Activated B cell treated with CpG ODN at 0.5 μM for 24 hours (primary cell): ENCODE data around the gene SPTBN5. TPM values are rescaled to one million over a fixed set of nuclear protein-coding genes. Genes with fewer than 3 reads are reported as not detected.

ENCODE experiments used
- ATAC-seq: fragments of 200-7000 bp; cut with Tn5 transposase; one replicate; pipeline ENCODE4 v1.10.0; 2021; ENCODE audit warnings: low read depth, mild to moderate bottlenecking, moderate library complexity
- CTCF ChIA-PET: fragments of 350-600 bp; sonication (Branson Sonifier 250); formaldehyde crosslinking; loops from one replicate; lab custom pipeline; 2021; ENCODE audit warnings: antibody characterized with exemption; lab: Charles Lee
- POLR2A ChIA-PET: fragments of 350-600 bp; sonication (Branson Sonifier 250); formaldehyde crosslinking; loops from one replicate; lab custom pipeline; 2021; ENCODE audit warnings: antibody characterized with exemption; lab: Charles Lee
- DNase-seq: peaks from one replicate; pipeline ENCODE4 v3.0.0; 2022
- H3K27ac Mint-ChIP-seq: one replicate; pipeline ENCODE4 v1.8.0; 2020; ENCODE audit warnings: mixed read lengths
- H3K27me3 Mint-ChIP-seq: one replicate; pipeline ENCODE4 v1.8.0; 2021; ENCODE audit warnings: mixed read lengths
- H3K36me3 Mint-ChIP-seq: one replicate; pipeline ENCODE4 v1.8.0; 2021; ENCODE audit warnings: low read depth, mixed read lengths
- H3K4me1 Mint-ChIP-seq: one replicate; pipeline ENCODE4 v1.8.0; 2021; ENCODE audit warnings: mixed read lengths
- H3K4me3 Mint-ChIP-seq: one replicate; pipeline ENCODE4 v1.8.0; 2020; ENCODE audit warnings: mild to moderate bottlenecking, mixed read lengths
- H3K9me3 Mint-ChIP-seq: one replicate; pipeline ENCODE4 v1.8.0; 2020; ENCODE audit warnings: mixed read lengths
- intact Hi-C: fragments of 100-400 bp; cut with micrococcal nuclease; formaldehyde crosslinking; loops from one replicate; pipeline ENCODE4 v1.15.1; 2024
- total RNA-seq: library from RNA; stranded (reverse); gene quantifications from 2 replicates; pipeline ENCODE4 v1.2.3, GENCODE V29; 2022
- TF ChIP-seq, protein P1 (sequence below): fragments of 200-600 bp; IDR thresholded peaks from one replicate; pipeline ENCODE4 v1.8.0; 2022; ENCODE audit warnings: antibody characterized with exemption, mild to moderate bottlenecking

Gene SPTBN5
- total RNA-seq, 1 donor from 2014 or later, result 1.1 TPM

DNA sequence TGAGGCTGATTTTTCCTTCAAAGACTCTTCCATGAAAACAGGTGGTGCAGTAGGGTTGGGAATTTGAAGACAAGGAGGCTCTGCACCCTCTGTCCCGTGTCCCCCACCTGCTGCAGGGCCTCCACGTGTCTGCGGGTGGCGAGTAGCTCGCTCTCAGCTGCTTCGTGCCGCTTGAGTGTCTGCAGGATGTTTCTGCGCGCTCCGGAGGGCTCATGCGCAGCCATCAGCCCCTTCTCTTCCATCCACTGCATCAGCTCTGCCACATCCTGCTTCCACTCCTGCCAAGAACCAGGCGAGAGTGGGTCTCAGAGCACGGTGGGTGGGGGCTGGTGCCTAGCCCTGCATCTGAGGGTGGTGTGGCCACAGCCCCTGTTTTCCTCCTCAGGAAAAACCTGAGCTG, 17.8 kb downstream of the SPTBN5 start:
- Mint-ChIP-seq H3K4me1 (peaks cover 11% of the 10 kb centered on the region), H3K27me3 (peaks cover 16% of the 10 kb centered on the region), H3K9me3 (no peaks in the 10 kb centered on the region), H3K36me3 (no peaks in the 10 kb centered on the region), H3K27ac (no peak overlapping the region), H3K4me3 (no peak overlapping the region)
- ChIA-PET CTCF (interaction anchor here (0.9 to 1.1 kb wide), 2 partner anchors 29 to 103 kb away, joined by 4 to 5 read pairs; partner anchors contain the start of gene MAPKBP1), POLR2A (interaction anchor here (0.6 kb wide), 1 partner anchor 25 kb away, joined by 5 read pairs; no protein-coding TSS in a partner anchor)
- TF ChIP-seq, protein P1, sequence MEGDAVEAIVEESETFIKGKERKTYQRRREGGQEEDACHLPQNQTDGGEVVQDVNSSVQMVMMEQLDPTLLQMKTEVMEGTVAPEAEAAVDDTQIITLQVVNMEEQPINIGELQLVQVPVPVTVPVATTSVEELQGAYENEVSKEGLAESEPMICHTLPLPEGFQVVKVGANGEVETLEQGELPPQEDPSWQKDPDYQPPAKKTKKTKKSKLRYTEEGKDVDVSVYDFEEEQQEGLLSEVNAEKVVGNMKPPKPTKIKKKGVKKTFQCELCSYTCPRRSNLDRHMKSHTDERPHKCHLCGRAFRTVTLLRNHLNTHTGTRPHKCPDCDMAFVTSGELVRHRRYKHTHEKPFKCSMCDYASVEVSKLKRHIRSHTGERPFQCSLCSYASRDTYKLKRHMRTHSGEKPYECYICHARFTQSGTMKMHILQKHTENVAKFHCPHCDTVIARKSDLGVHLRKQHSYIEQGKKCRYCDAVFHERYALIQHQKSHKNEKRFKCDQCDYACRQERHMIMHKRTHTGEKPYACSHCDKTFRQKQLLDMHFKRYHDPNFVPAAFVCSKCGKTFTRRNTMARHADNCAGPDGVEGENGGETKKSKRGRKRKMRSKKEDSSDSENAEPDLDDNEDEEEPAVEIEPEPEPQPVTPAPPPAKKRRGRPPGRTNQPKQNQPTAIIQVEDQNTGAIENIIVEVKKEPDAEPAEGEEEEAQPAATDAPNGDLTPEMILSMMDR, result no peak
- intact Hi-C loops, result no loop called here
- DNase-seq (no peak), ATAC-seq (peak; percentile 79)

DNA sequence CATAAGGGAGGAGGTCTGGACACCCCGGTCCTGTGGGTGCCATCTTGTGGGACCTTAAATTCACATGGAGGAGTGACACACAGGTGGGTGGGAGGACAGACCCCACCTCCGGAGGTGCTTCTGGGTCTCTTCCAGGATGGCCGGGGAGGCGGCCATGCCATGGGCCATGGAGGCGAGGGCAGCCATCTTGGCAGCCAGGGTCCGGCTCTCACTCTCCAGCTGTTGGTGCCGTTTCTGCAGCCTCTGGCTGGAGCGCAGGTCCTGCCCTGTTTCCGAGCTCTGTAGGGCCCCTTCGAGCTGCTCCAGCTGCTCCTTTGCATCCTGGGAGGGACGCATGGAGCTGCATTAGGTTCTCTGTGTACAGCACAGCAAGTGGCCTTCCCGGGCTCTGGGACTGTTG, 19.1 kb downstream of the SPTBN5 start:
- intact Hi-C loops, result no loop called here
- Mint-ChIP-seq H3K36me3 (no peaks in the 10 kb centered on the region), H3K4me1 (peaks cover 11% of the 10 kb centered on the region), H3K4me3 (no peak overlapping the region), H3K9me3 (no peaks in the 10 kb centered on the region), H3K27me3 (peaks cover 9% of the 10 kb centered on the region), H3K27ac (no peak overlapping the region)
- no peak for DNase-seq
- ChIA-PET CTCF (interaction anchor here (1.1 kb wide), 1 partner anchor 30 kb away, joined by 4 read pairs; no protein-coding TSS in a partner anchor), POLR2A (no interaction called here)
- no peak for ATAC-seq
- TF ChIP-seq, protein P1, result no peak

DNA sequence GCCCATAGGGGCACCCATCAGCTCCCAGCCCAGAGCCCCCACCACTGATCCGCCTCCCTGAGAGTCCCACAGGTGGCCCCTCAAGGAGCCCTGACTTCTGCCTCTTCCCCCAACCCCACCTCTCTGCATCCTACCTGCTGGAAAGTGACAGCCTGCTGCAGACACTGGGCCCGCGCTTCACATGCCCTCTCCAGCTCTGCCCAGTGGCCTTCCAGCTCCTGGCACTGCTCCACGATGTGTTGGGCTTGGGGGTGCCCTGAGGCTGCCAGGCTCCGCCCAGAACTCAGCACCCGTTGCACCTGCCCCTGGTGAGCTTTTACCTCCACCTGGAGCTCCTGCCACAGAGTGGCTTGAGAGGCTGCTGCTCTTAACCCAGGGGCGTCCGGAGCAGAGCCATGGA, 20.1 kb downstream of the SPTBN5 start:
- no peak for DNase-seq
- TF ChIP-seq, protein P1, result no peak
- peaks cover 11% of the 10 kb centered on the region for H3K4me1 Mint-ChIP-seq
- ChIA-PET POLR2A (no interaction called here), CTCF (no interaction called here)
- no peaks in the 10 kb centered on the region for H3K9me3 Mint-ChIP-seq
- H3K27me3 Mint-ChIP-seq, result peaks cover 7% of the 10 kb centered on the region
- H3K27ac Mint-ChIP-seq, result no peak overlapping the region
- H3K4me3 Mint-ChIP-seq, result no peak overlapping the region
- H3K36me3 Mint-ChIP-seq, result no peaks in the 10 kb centered on the region
- intact Hi-C loops, result no loop called here
- no peak for ATAC-seq

DNA sequence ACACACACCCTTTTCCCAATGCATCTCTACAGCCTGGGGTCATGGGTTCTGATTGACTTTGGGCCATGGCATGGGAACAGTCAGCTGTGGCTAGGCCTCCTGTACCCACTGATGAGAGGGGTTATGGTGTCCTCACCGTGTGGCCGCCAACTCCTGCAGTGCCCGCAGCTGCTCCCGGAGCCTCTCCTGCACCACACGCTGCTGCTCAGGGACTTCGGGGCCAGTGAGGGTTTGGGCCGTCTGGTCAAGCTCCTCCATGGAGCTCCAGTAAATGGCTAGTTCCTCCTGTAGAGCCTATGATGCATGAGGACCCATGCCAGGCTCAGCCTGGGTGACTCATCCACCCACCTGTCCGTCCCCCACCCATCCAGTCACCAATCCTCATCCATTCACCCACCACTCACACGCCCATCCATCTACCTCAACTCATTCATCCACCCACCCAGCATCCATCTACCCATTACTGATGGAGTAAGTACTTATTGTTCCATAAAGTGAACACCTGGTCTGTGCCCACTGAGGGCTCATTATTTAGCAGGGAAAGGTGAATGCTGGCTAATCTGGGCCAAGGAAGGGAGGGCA, 21.6 kb downstream of the SPTBN5 start:
- TF ChIP-seq, protein P1, result no peak
- ATAC-seq (no peak), DNase-seq (no peak)
- H3K27me3 Mint-ChIP-seq, result peaks cover 7% of the 10 kb centered on the region
- intact Hi-C loops, result no loop called here
- no peaks in the 10 kb centered on the region for H3K9me3 Mint-ChIP-seq
- H3K4me3 Mint-ChIP-seq, result no peak overlapping the region
- peaks cover 11% of the 10 kb centered on the region for H3K4me1 Mint-ChIP-seq
- H3K27ac Mint-ChIP-seq, result no peak overlapping the region
- POLR2A ChIA-PET, result no interaction called here
- H3K36me3 Mint-ChIP-seq, result no peaks in the 10 kb centered on the region
- CTCF ChIA-PET, result no interaction called here

DNA sequence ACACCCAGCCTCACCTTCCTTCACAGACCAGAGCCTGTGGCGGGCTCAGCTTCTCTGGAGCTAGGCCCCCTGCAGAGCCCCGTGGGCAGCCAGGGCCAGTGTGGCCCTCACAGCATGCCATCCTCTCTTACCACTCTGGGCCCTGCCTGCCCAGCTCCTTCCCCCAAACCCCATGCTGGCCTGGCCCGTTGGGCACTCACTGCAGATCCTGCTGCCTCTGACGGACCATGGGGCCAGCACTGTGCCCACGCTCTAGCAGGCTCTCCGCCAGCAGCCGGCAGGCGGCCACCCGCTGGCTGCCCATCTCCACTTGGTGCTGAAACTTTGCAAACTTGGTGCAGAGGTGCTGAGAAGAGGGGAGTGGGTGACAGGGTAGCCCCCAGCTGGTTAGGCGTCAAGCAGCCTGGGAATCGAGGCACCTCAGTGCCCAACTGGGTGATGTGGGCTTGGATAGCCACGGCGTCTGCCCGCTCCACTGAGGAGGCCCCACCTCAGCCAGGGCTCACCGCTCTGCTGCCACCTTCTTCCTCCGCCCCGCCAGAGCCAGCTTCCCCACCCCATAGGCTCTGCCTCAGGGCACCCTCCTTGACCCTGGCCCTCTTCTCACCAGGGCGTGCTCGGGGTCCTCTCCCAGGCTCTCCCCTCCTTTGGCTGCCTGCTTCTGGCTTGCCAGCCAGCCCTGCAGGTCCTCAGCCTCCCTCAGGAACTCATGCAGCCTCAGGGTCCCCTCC, 22.5 kb downstream of the SPTBN5 start:
- Mint-ChIP-seq H3K27me3 (peaks cover 7% of the 10 kb centered on the region), H3K4me3 (no peak overlapping the region), H3K27ac (no peak overlapping the region), H3K4me1 (peaks cover 10% of the 10 kb centered on the region), H3K9me3 (no peaks in the 10 kb centered on the region), H3K36me3 (no peaks in the 10 kb centered on the region)
- CTCF ChIA-PET, result no interaction called here
- POLR2A ChIA-PET, result no interaction called here
- TF ChIP-seq, protein P1, result no peak
- no peak for DNase-seq
- intact Hi-C loops, result no loop called here
- no peak for ATAC-seq
